ENCODE measurements around the gene ST6GALNAC5.

Gene ST6GALNAC5

DNA sequence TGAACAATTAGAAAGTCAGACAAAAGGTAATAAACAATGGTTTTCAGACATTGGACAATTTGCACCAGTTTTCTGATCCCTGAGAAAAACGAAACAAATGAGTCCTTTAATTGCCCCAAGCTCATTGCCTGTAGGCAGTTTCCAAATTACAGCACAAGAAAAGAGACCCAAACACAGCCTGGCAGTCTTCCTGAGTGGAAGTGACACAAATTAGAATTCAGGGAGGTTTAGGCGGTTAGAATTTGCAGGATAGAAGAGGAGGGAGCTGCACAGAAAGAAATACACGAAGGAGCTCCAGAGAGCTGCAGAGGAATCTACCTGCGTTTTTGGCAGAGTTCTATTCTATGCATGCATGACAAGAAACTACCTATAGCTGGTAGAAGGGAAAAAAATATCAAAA is 236.2 kb downstream of the ST6GALNAC5 start:
- ChIA-PET POLR2A (ENCODE audit: low non-redundant PET) (no interaction called here), CTCF (no interaction called here)
- DNase-seq (ENCODE audit: low spot score) = no peak
- no peak overlapping the region for H3K27ac ChIP-seq
- TF ChIP-seq, protein P1, sequence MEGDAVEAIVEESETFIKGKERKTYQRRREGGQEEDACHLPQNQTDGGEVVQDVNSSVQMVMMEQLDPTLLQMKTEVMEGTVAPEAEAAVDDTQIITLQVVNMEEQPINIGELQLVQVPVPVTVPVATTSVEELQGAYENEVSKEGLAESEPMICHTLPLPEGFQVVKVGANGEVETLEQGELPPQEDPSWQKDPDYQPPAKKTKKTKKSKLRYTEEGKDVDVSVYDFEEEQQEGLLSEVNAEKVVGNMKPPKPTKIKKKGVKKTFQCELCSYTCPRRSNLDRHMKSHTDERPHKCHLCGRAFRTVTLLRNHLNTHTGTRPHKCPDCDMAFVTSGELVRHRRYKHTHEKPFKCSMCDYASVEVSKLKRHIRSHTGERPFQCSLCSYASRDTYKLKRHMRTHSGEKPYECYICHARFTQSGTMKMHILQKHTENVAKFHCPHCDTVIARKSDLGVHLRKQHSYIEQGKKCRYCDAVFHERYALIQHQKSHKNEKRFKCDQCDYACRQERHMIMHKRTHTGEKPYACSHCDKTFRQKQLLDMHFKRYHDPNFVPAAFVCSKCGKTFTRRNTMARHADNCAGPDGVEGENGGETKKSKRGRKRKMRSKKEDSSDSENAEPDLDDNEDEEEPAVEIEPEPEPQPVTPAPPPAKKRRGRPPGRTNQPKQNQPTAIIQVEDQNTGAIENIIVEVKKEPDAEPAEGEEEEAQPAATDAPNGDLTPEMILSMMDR (conservative IDR thresholded peaks at IDR 0.05; ENCODE audit: low read depth) = no peak

DNA sequence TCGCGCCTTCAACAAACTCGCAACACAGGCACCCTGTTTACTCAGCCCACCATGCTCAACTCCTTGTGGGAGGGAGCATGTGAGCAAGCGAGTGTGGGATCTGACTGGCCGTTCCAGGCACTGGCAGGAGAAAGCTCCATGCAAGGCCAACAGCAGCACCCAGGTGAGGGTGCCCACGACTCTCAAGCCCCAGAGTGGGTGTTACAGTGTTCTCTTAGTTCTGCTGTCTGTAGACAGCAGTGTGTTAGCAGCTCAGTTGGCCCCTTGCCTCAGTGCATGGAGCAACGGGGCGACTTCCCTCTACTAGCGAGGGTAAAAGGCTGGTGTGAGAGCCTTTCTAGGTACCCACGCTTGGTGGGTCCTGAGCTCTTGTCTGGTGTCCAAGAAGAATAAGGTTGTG is 237.4 kb downstream of the ST6GALNAC5 start:
- no peak for DNase-seq (ENCODE audit: low spot score)
- no peak overlapping the region for H3K27ac ChIP-seq
- POLR2A ChIA-PET (ENCODE audit: low non-redundant PET) = no interaction called here
- CTCF ChIA-PET = no interaction called here
- TF ChIP-seq, protein P1 (conservative IDR thresholded peaks at IDR 0.05; ENCODE audit: low read depth) = no peak
